SK-N-SH (cell line): ENCODE measurements around the gene IL17RA. TPM values are rescaled to one million over a fixed set of nuclear protein-coding genes. Genes with fewer than 3 reads are reported as not detected.

Experiments used
- CTCF ChIA-PET: fragments of 300-600, 350-600 bp; formaldehyde crosslinking; extraction: SDS; loops from one replicate; lab custom pipeline; 2021; lab: Yijun Ruan, JAX
- POLR2A ChIA-PET: fragments of 350-600 bp; sonication (Branson Sonifier 250); formaldehyde crosslinking; extraction: SDS; loops from one replicate; lab custom pipeline; 2020; ENCODE audit warnings: antibody characterized with exemption, inconsistent platforms; lab: Yijun Ruan, JAX
- DNase-seq: peaks from one replicate; pipeline ENCODE4 v3.0.0; 2012
- H2AFZ ChIP-seq: fragments of 200-600 bp; sonication (generic); 2 replicates; pipeline ENCODE4 v1.8.1; 2016; ENCODE audit warnings: antibody characterized with exemption, mild to moderate bottlenecking, low read depth
- H3F3A ChIP-seq: fragments of 200-600 bp; sonication (generic); replicated peaks from 2 replicates; pipeline ENCODE3; 2016; ENCODE audit warnings: antibody characterized with exemption, mild to moderate bottlenecking; ENCODE audit not compliant: insufficient read depth
- H3K27ac ChIP-seq, 2 experiments: fragments of 200-500 bp in 1 of 2; fragments of 200-600 bp in 1 of 2; sonication (Bioruptor generic) in 1 of 2; sonication (generic), shearing (Covaris generic) in 1 of 2; 2 replicates each; pipeline versions ENCODE4 v1.5.1 to v1.6.1; 2014 to 2016; ENCODE audit warnings: low read depth in 2 of 2, inconsistent platforms in 1 of 2, low read length in 1 of 2, mild to moderate bottlenecking in 1 of 2, mixed read lengths in 1 of 2
- H3K27me3 ChIP-seq: fragments of 200-600 bp; sonication (generic), shearing (Covaris generic); 2 replicates; pipeline ENCODE4 v1.6.1; 2016; ENCODE audit warnings: mixed run types; ENCODE audit not compliant: insufficient read depth
- H3K36me3 ChIP-seq, 2 experiments: fragments of 200-500 bp in 1 of 2; fragments of 200-600 bp in 1 of 2; sonication (Bioruptor generic) in 1 of 2; sonication (generic) in 1 of 2; replicated peaks in 1 of 2; 2 replicates each; pipeline versions ENCODE3 to v1.5.1; 2014 to 2016; ENCODE audit warnings: low read length in 1 of 2, mild to moderate bottlenecking in 1 of 2; ENCODE audit not compliant: insufficient read depth in 2 of 2, control insufficient read depth in 1 of 2
- H3K4me1 ChIP-seq, 2 experiments: fragments of 200-500 bp in 1 of 2; fragments of 200-600 bp in 1 of 2; sonication (Bioruptor generic) in 1 of 2; sonication (generic), shearing (Covaris generic) in 1 of 2; 2 replicates each; pipeline versions ENCODE4 v1.5.1 to v1.6.1; 2014 to 2016; ENCODE audit warnings: low read depth in 1 of 2, low read length in 1 of 2, mixed run types in 1 of 2; ENCODE audit not compliant: insufficient read depth in 2 of 2, control insufficient read depth in 1 of 2
- H3K4me2 ChIP-seq: fragments of 200-600 bp; sonication (generic), shearing (Covaris generic); 2 replicates; pipeline ENCODE4 v1.6.1; 2017; ENCODE audit warnings: mixed run types
- H3K4me3 ChIP-seq, 2 experiments: fragments of 200-500 bp in 1 of 2; fragments of 200-600 bp in 1 of 2; sonication (Bioruptor generic) in 1 of 2; sonication (generic), shearing (Covaris generic) in 1 of 2; 2 replicates each; pipeline versions ENCODE4 v1.5.1 to v1.8.1; 2014 to 2016; ENCODE audit warnings: low read depth in 2 of 2, inconsistent platforms in 1 of 2, low read length in 1 of 2, mild to moderate bottlenecking in 1 of 2, mixed read lengths in 1 of 2, moderate library complexity in 1 of 2
- H3K79me2 ChIP-seq: fragments of 200-600 bp; sonication (generic); 2 replicates; pipeline ENCODE4 v1.8.1; 2017; ENCODE audit warnings: mild to moderate bottlenecking; ENCODE audit not compliant: insufficient read depth
- H3K9ac ChIP-seq: fragments of 200-600 bp; sonication (generic); 2 replicates; pipeline ENCODE4 v1.6.1; 2017; ENCODE audit warnings: mixed run types
- H3K9me2 ChIP-seq: fragments of 200-600 bp; sonication (generic); 2 replicates; pipeline ENCODE4 v1.6.1; 2017; ENCODE audit warnings: mixed run types
- H3K9me3 ChIP-seq: fragments of 200-600 bp; sonication (generic); 2 replicates; pipeline ENCODE4 v1.6.1; 2017; ENCODE audit warnings: mixed run types, mild to moderate bottlenecking, moderate library complexity
- H4K20me1 ChIP-seq: fragments of 200-600 bp; sonication (generic); 2 replicates; pipeline ENCODE4 v1.6.1; 2017; ENCODE audit warnings: mild to moderate bottlenecking, mixed run types; ENCODE audit not compliant: insufficient read depth
- CHD2 ChIP-seq: fragments of 150-350 bp; IDR thresholded peaks from 2 replicates; pipeline ENCODE4 v1.6.1; 2018; ENCODE audit warnings: low read length; ENCODE audit not compliant: partially characterized antibody
- FOSL2 ChIP-seq: IDR thresholded peaks from 2 replicates; pipeline ENCODE4 v1.4.0; 2012; ENCODE audit warnings: low read depth, mild to moderate bottlenecking, moderate library complexity, borderline replicate concordance
- FOXJ3 ChIP-seq: sonication (generic); formaldehyde crosslinking; IDR thresholded peaks from 2 replicates; pipeline ENCODE4 v1.5.1; 2020; ENCODE audit warnings: mild to moderate bottlenecking, missing genetic modification reagents
- FOXM1 ChIP-seq: IDR thresholded peaks from 2 replicates; pipeline ENCODE4 v1.4.0; 2012; ENCODE audit warnings: low read depth, mild to moderate bottlenecking
- GABPA ChIP-seq: IDR thresholded peaks from 2 replicates; pipeline ENCODE4 v1.4.0; 2012; ENCODE audit warnings: low read depth, mild to moderate bottlenecking
- GATA2 ChIP-seq: sonication (generic); formaldehyde crosslinking; IDR thresholded peaks from 2 replicates; pipeline ENCODE4 v1.5.0; 2020; ENCODE audit warnings: mild to moderate bottlenecking, missing genetic modification reagents
- JUND ChIP-seq: IDR thresholded peaks from 2 replicates; pipeline ENCODE4 v1.4.0; 2012
- MEF2A ChIP-seq: IDR thresholded peaks from 2 replicates; pipeline ENCODE4 v1.4.0; 2012; ENCODE audit warnings: low read depth, borderline replicate concordance
- MXI1 ChIP-seq: IDR thresholded peaks from 2 replicates; pipeline ENCODE4 v1.6.1; 2012; ENCODE audit warnings: mild to moderate bottlenecking, low read depth, low read length, improper control_type of control experiment
- NFIC ChIP-seq: IDR thresholded peaks from 2 replicates; pipeline ENCODE4 v1.4.0; 2012; ENCODE audit warnings: borderline replicate concordance
- RAD21 ChIP-seq: IDR thresholded peaks from 2 replicates; pipeline ENCODE4 v1.6.1; 2012; ENCODE audit warnings: mild to moderate bottlenecking, low read length
- RCOR1 ChIP-seq: fragments of 150-350 bp; IDR thresholded peaks from 2 replicates; pipeline ENCODE4 v1.6.1; 2017; ENCODE audit warnings: antibody characterized with exemption, low read length
- RFX5 ChIP-seq: IDR thresholded peaks from 2 replicates; pipeline ENCODE4 v1.6.1; 2012; ENCODE audit warnings: mild to moderate bottlenecking, improper control_type of control experiment, low read length
- RXRA ChIP-seq: IDR thresholded peaks from 2 replicates; pipeline ENCODE4 v1.4.0; 2012; ENCODE audit warnings: low read depth, mild to moderate bottlenecking, borderline replicate concordance
- SIN3A ChIP-seq: IDR thresholded peaks from 2 replicates; pipeline ENCODE4 v1.6.1; 2012; ENCODE audit warnings: low read depth, mild to moderate bottlenecking, low read length, moderate library complexity, borderline replicate concordance
- TCF12 ChIP-seq: IDR thresholded peaks from 2 replicates; pipeline ENCODE4 v1.4.0; 2012
- TEAD4 ChIP-seq: IDR thresholded peaks from 2 replicates; pipeline ENCODE4 v1.4.0; 2012; ENCODE audit warnings: mild to moderate bottlenecking, borderline replicate concordance; ENCODE audit not compliant: insufficient read depth
- USF1 ChIP-seq: IDR thresholded peaks from 2 replicates; pipeline ENCODE4 v1.4.0; 2012; ENCODE audit warnings: low read depth, borderline replicate concordance
- USF2 ChIP-seq: fragments of 150-350 bp; IDR thresholded peaks from 2 replicates; pipeline ENCODE4 v1.6.1; 2017; ENCODE audit warnings: antibody characterized with exemption, low read length, low read depth, borderline replicate concordance
- WGBS: methylation state at CpG from one replicate; pipeline ENCODE4 v1.1.6; 2017; ENCODE audit warnings: low lambda C conversion rate; 5-methylcytosine and 5-hydroxymethylcytosine counted together
- polyA plus RNA-seq, 3 experiments: library from polyadenylated mRNA; depleted of rRNA; stranded (reverse); fragments of >200 nt; gene quantifications; 2 replicates each; pipeline ENCODE4 v1.2.3, GENCODE V29; 2012
- TF ChIP-seq, protein P1 (sequence below): IDR thresholded peaks from 2 replicates; pipeline ENCODE4 v1.4.0; 2012; ENCODE audit warnings: low read depth, borderline replicate concordance
- TF ChIP-seq, protein P2 (sequence below): fragments of 150-350 bp; IDR thresholded peaks from 2 replicates; pipeline ENCODE4 v1.6.1; 2016; ENCODE audit warnings: mild to moderate bottlenecking, low read depth, low read length

Gene IL17RA
- polyA plus RNA-seq, 1 of the 3 experiments (the other 2 are of a cell fraction) = 4.5 TPM

- Histone ChIP-seq H2AFZ (no peak overlapping the region), H3K9me3 (no peaks in the 10 kb centered on the region), H3K4me3 (no peak overlapping the region), H3F3A (no peaks in the 10 kb centered on the region), H3K9ac (no peak overlapping the region)
- ChIA-PET POLR2A (no interaction called here), CTCF (interaction anchor here (2.6 kb wide), 1 partner anchor 11 kb away, joined by 12 read pairs; no protein-coding TSS in a partner anchor)
- TF ChIP-seq RAD21 = no peak
- no peak for TF ChIP-seq FOXJ3
- TF ChIP-seq GATA2 (CRISPR knock-in tag) = no peak
- no peak for TF ChIP-seq USF2
- TF ChIP-seq, protein P1, sequence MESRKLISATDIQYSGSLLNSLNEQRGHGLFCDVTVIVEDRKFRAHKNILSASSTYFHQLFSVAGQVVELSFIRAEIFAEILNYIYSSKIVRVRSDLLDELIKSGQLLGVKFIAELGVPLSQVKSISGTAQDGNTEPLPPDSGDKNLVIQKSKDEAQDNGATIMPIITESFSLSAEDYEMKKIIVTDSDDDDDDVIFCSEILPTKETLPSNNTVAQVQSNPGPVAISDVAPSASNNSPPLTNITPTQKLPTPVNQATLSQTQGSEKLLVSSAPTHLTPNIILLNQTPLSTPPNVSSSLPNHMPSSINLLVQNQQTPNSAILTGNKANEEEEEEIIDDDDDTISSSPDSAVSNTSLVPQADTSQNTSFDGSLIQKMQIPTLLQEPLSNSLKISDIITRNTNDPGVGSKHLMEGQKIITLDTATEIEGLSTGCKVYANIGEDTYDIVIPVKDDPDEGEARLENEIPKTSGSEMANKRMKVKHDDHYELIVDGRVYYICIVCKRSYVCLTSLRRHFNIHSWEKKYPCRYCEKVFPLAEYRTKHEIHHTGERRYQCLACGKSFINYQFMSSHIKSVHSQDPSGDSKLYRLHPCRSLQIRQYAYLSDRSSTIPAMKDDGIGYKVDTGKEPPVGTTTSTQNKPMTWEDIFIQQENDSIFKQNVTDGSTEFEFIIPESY = no peak
- TF ChIP-seq USF1 = no peak
- no peak for TF ChIP-seq FOXM1
- TF ChIP-seq RCOR1 = no peak
- TF ChIP-seq MEF2A = no peak
- TF ChIP-seq, all 33 proteins: peak for 0
- WGBS = 16% methylated on average over 1 of the region's 1 CpG
- Histone ChIP-seq H3K4me2 (no peak overlapping the region), H3K27ac (no peak overlapping the region), H3K27me3 (peaks cover 5% of the 10 kb centered on the region; the same call in 1 of the 2 replicates), H3K36me3 (no peaks in the 10 kb centered on the region), H3K79me2 (no peaks in the 10 kb centered on the region), H3K4me1 (no peaks in the 10 kb centered on the region), H4K20me1 (no peaks in the 10 kb centered on the region), H3K9me2 (no peaks in the 10 kb centered on the region)
- no peak for DNase-seq
Measured at GRCh38 chr22:17047656-17048055, 37.1 kb upstream of the IL17RA start.

GRCh38 chr22:17056058-17056457 lies 28.7 kb upstream of the IL17RA start:
- 16% methylated on average over 4 of the region's 5 CpGs for WGBS
- H3F3A ChIP-seq = no peaks in the 10 kb centered on the region
- ChIA-PET CTCF (interaction anchor here (2.9 kb wide), 1 partner anchor 17 kb away, joined by 18 read pairs; no protein-coding TSS in a partner anchor), POLR2A (no interaction called here)
- H3K4me1 ChIP-seq = no peaks in the 10 kb centered on the region
- H4K20me1 ChIP-seq = no peaks in the 10 kb centered on the region
- H3K27me3 ChIP-seq = peaks cover 11% of the 10 kb centered on the region; the same call in 1 of the 2 replicates
- H3K79me2 ChIP-seq = no peaks in the 10 kb centered on the region
- H3K36me3 ChIP-seq = no peaks in the 10 kb centered on the region
- H3K27ac ChIP-seq = no peak overlapping the region
- no peaks in the 10 kb centered on the region for H3K9me2 ChIP-seq
- DNase-seq = no peak
- no peaks in the 10 kb centered on the region for H3K9me3 ChIP-seq
- no peak overlapping the region for H3K9ac ChIP-seq
- H3K4me3 ChIP-seq = no peak overlapping the region
- H2AFZ ChIP-seq = no peak overlapping the region
- H3K4me2 ChIP-seq = no peak overlapping the region
- TF ChIP-seq GABPA = no peak
- no peak for TF ChIP-seq TEAD4
- TF ChIP-seq FOSL2 = no peak
- no peak for TF ChIP-seq TCF12
- TF ChIP-seq GATA2 (CRISPR knock-in tag) = no peak
- TF ChIP-seq CHD2 = no peak
- TF ChIP-seq RXRA = no peak
- no peak for TF ChIP-seq JUND
- no peak for TF ChIP-seq SIN3A
- TF ChIP-seq MXI1 = no peak
- TF ChIP-seq, protein P2, sequence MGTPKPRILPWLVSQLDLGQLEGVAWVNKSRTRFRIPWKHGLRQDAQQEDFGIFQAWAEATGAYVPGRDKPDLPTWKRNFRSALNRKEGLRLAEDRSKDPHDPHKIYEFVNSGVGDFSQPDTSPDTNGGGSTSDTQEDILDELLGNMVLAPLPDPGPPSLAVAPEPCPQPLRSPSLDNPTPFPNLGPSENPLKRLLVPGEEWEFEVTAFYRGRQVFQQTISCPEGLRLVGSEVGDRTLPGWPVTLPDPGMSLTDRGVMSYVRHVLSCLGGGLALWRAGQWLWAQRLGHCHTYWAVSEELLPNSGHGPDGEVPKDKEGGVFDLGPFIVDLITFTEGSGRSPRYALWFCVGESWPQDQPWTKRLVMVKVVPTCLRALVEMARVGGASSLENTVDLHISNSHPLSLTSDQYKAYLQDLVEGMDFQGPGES = no peak
- TF ChIP-seq NFIC = no peak
- no peak for TF ChIP-seq RCOR1
- no peak for TF ChIP-seq RFX5
- no peak for TF ChIP-seq MEF2A
- TF ChIP-seq, protein P1 = no peak
